Neural crest cell (in vitro differentiated cells): ENCODE measurements around the gene C13orf42. TPM values are rescaled to one million over a fixed set of nuclear protein-coding genes. Genes with fewer than 3 reads are reported as not detected.
A peak's percentile ranks its signal among the peaks of the same experiment; 100 is the strongest.

Experiments used
- DNase-seq: peaks from one replicate; pipeline ENCODE4 v3.0.0; 2021; ENCODE audit warnings: low read depth, mixed read lengths, low spot score
- H3K27ac Mint-ChIP-seq: one replicate; pipeline ENCODE4 v1.8.0; 2021; ENCODE audit warnings: mild to moderate bottlenecking, mixed read lengths; ENCODE audit not compliant: unreplicated experiment
- H3K27me3 Mint-ChIP-seq: 2 replicates; pipeline ENCODE4 v1.8.0; 2021; ENCODE audit warnings: low read depth, mild to moderate bottlenecking, mixed read lengths
- H3K36me3 Mint-ChIP-seq: 2 replicates; pipeline ENCODE4 v1.8.0; 2021; ENCODE audit warnings: low read depth, mild to moderate bottlenecking, mixed read lengths
- H3K4me1 Mint-ChIP-seq: 2 replicates; pipeline ENCODE4 v1.8.0; 2021; ENCODE audit warnings: mixed read lengths
- H3K4me3 Mint-ChIP-seq: one replicate; pipeline ENCODE4 v1.8.0; 2021; ENCODE audit warnings: mild to moderate bottlenecking, mixed read lengths
- H3K9me3 Mint-ChIP-seq: 2 replicates; pipeline ENCODE4 v1.8.0; 2021; ENCODE audit warnings: mixed read lengths
- CTCF ChIP-seq: fragments of 200-600 bp; sonication (generic); conservative IDR thresholded peaks from 2 replicates; pipeline ENCODE4 v1.5.0; 2021; ENCODE audit warnings: antibody characterized with exemption, mild to moderate bottlenecking
- total RNA-seq: library from RNA; stranded (reverse); gene quantifications from 2 replicates; pipeline ENCODE4 v1.2.1, GENCODE V29; 2021

Gene C13orf42
- total RNA-seq, 1 donor from 2014 or later, result not detected

GRCh38 chr13:51057001-51057400, 54.1 kb downstream of the C13orf42 start:
- Mint-ChIP-seq H3K36me3 (no peaks in the 10 kb centered on the region), H3K27ac (no peak overlapping the region), H3K9me3 (no peaks in the 10 kb centered on the region), H3K4me3 (no peak overlapping the region), H3K27me3 (peaks cover 2% of the 10 kb centered on the region), H3K4me1 (peaks cover 13% of the 10 kb centered on the region)
- DNase-seq, result no peak
- no peak for TF ChIP-seq CTCF

- no peak for DNase-seq
- Mint-ChIP-seq H3K4me1 (no peaks in the 10 kb centered on the region), H3K36me3 (no peaks in the 10 kb centered on the region), H3K4me3 (no peak overlapping the region), H3K9me3 (no peaks in the 10 kb centered on the region), H3K27ac (no peak overlapping the region), H3K27me3 (no peaks in the 10 kb centered on the region)
- TF ChIP-seq CTCF, result no peak
Observed at GRCh38 chr13:51052581-51052980, 58.5 kb downstream of the C13orf42 start.

- no peak for TF ChIP-seq CTCF
- Mint-ChIP-seq H3K36me3 (no peaks in the 10 kb centered on the region), H3K9me3 (no peaks in the 10 kb centered on the region), H3K4me1 (no peaks in the 10 kb centered on the region), H3K27ac (no peak overlapping the region), H3K27me3 (no peaks in the 10 kb centered on the region), H3K4me3 (no peak overlapping the region)
- DNase-seq, result no peak
Observed at GRCh38 chr13:51050021-51050830, 60.8 kb downstream of the C13orf42 start.

GRCh38 chr13:51048616-51049015, 62.5 kb downstream of the C13orf42 start:
- no peak for TF ChIP-seq CTCF
- no peaks in the 10 kb centered on the region for H3K4me1 Mint-ChIP-seq
- peak overlapping the region; percentile 20 for H3K27ac Mint-ChIP-seq
- no peak overlapping the region for H3K4me3 Mint-ChIP-seq
- no peak for DNase-seq
- H3K36me3 Mint-ChIP-seq, result no peaks in the 10 kb centered on the region
- no peaks in the 10 kb centered on the region for H3K9me3 Mint-ChIP-seq
- no peaks in the 10 kb centered on the region for H3K27me3 Mint-ChIP-seq

- no peak for TF ChIP-seq CTCF
- Mint-ChIP-seq H3K27me3 (no peaks in the 10 kb centered on the region), H3K36me3 (no peaks in the 10 kb centered on the region), H3K27ac (no peak overlapping the region), H3K4me3 (no peak overlapping the region), H3K4me1 (no peaks in the 10 kb centered on the region), H3K9me3 (no peaks in the 10 kb centered on the region)
- DNase-seq, result no peak
Observed at GRCh38 chr13:51048166-51048461, 63.0 kb downstream of the C13orf42 start.
